BJ (cell line): ENCODE measurements around the gene SDF4. TPM values are rescaled to one million over a fixed set of nuclear protein-coding genes. Genes with fewer than 3 reads are reported as not detected.

ENCODE experiments used
- CTCF ChIA-PET: fragments of 350-600 bp; formaldehyde crosslinking; extraction: SDS; loops from one replicate; lab custom pipeline; 2021; ENCODE audit warnings: antibody characterized with exemption, inconsistent platforms; lab: Yijun Ruan, JAX
- POLR2A ChIA-PET: fragments of 300-600 bp; sonication (Branson Sonifier 250); formaldehyde crosslinking; extraction: SDS; loops from one replicate; lab custom pipeline; 2021; ENCODE audit warnings: antibody characterized with exemption; lab: Charles Lee
- DNase-seq: peaks from one replicate; pipeline ENCODE4 v3.0.0-alpha.2; 2011; ENCODE audit warnings: low read depth
- H3K27me3 ChIP-seq: 2 replicates; pipeline ENCODE4 v1.6.0; 2011; ENCODE audit warnings: low read length; ENCODE audit not compliant: control insufficient read depth, insufficient read depth
- H3K36me3 ChIP-seq: 2 replicates; pipeline ENCODE4 v1.5.1; 2011; ENCODE audit warnings: low read length; ENCODE audit not compliant: control insufficient read depth, insufficient read depth
- H3K4me3 ChIP-seq: 2 replicates; pipeline ENCODE4 v1.5.1; 2011; ENCODE audit warnings: low read depth, mild to moderate bottlenecking, control low read depth, low read length
- polyA plus RNA-seq: library from polyadenylated mRNA; depleted of rRNA; stranded (reverse); fragments of >200 nt; gene quantifications from 2 replicates; pipeline ENCODE4 v1.2.3, GENCODE V29; 2011
- TF ChIP-seq, protein P1 (sequence below): IDR thresholded peaks from 2 replicates; pipeline ENCODE4 v1.5.1; 2011; ENCODE audit warnings: low read depth, mild to moderate bottlenecking, control low read depth, inconsistent platforms, low read length, moderate library complexity; ENCODE audit not compliant: insufficient read depth

SDF4 gene
- polyA plus RNA-seq, 1 experiment = 188 TPM

DNA sequence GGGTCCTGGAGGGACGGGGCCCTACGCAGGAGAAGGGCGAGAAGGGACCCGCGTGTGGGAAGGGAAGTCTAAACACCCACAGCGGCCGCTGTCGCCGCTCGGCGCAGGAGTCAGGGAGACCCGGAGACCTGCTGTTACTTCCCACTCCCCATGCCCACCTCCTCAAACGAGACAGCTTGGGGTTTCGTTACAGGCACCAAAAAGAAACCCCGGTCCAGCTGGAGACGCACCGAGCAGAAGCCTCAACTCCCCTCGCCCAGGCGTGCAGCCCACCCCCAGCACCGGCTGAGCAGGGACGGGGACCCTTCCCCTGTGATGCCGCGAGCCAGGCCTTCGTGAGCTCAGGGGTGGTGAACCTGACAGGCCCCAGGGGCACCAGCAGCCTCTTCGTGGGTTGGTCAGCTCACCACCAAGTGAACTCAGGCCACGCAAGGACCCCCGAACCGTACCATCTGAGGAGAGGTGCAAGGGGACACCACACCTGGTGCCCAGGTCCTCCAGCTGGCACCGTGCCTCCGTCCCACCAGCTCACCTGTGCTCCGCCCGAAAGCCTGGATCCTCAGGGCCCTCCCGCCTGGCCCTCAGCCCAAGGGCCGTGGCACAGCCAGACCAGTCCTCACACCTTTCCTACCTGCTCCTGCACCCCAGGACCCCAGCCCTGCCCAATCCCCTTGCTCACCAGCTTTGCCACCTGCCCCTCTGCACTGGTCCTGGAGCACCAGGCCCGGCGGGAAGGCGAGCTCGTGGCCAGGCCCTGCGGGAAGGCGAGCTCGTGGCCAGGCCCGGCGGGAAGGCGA, 5.0 kb downstream of the SDF4 start:
- Histone ChIP-seq H3K27me3 (no peaks in the 10 kb centered on the region), H3K36me3 (peaks cover 47% of the 10 kb centered on the region), H3K4me3 (no peak overlapping the region)
- CTCF ChIA-PET = interaction anchor here (1.0 to 1.6 kb wide), 3 partner anchors 10 to 104 kb away, joined by 3 to 4 read pairs (median 3); no protein-coding TSS in a partner anchor
- POLR2A ChIA-PET = no interaction called here
- DNase-seq = no peak
- TF ChIP-seq, protein P1, sequence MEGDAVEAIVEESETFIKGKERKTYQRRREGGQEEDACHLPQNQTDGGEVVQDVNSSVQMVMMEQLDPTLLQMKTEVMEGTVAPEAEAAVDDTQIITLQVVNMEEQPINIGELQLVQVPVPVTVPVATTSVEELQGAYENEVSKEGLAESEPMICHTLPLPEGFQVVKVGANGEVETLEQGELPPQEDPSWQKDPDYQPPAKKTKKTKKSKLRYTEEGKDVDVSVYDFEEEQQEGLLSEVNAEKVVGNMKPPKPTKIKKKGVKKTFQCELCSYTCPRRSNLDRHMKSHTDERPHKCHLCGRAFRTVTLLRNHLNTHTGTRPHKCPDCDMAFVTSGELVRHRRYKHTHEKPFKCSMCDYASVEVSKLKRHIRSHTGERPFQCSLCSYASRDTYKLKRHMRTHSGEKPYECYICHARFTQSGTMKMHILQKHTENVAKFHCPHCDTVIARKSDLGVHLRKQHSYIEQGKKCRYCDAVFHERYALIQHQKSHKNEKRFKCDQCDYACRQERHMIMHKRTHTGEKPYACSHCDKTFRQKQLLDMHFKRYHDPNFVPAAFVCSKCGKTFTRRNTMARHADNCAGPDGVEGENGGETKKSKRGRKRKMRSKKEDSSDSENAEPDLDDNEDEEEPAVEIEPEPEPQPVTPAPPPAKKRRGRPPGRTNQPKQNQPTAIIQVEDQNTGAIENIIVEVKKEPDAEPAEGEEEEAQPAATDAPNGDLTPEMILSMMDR = no peak

DNA sequence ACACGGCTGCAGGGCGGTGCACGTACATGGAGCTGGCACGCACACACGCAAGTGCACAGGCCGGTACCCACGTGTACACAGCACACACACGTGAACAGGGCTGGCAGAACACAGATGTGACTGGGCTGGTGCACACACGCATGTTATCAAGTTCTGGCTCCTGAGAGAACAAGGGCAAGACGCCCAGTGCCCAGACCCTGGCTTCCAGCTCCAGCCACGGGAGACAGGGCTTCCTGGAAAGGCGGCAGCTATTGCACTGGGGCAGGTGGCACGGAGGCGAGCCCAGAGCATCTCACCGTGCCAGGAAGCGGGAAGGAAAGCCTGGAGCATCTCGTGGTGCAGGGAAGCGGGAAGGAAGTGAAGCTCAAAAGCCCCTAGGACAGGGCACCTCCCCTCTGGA, 5.9 kb downstream of the SDF4 start:
- TF ChIP-seq, protein P1 = no peak
- no peak overlapping the region for H3K4me3 ChIP-seq
- DNase-seq = no peak
- ChIA-PET POLR2A (no interaction called here), CTCF (interaction anchor here (1.0 to 1.6 kb wide), 2 partner anchors 9 to 103 kb away, joined by 3 to 4 read pairs; no protein-coding TSS in a partner anchor)
- H3K27me3 ChIP-seq = no peaks in the 10 kb centered on the region
- peaks cover 49% of the 10 kb centered on the region for H3K36me3 ChIP-seq

DNA sequence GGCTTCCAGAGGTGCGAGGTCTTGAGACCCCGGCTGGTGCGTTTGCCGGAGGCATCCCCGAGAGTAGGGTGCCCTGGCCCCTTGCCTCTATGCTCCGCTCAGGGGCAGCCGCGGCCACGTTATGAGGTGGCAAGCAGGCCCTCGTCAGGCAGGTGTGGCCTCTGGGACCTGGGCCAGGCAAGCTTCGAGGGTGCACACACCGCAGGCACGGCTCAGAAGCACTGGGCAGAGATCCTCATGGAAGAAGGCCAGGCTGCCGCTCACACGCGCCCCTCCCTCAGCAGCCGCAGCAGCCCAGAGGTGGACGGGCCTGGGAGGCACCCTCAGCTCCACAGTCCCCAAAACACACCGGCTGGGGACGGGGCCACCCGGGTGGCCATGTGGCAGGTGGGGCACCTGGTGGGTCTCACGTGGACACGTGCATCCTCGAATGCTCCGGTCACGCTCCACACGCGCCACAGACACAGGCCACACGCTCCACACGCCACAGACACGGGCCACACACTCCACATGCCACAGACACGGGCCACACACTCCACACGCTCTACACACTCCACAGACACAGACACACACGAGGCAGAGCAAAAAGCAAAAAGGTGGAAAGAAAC, 6.5 kb downstream of the SDF4 start:
- ChIA-PET CTCF (interaction anchor here (1.0 to 1.7 kb wide), 2 partner anchors 8 to 103 kb away, joined by 3 to 4 read pairs; no protein-coding TSS in a partner anchor), POLR2A (no interaction called here)
- TF ChIP-seq, protein P1 = no peak
- H3K36me3 ChIP-seq = peaks cover 49% of the 10 kb centered on the region
- no peak overlapping the region for H3K4me3 ChIP-seq
- H3K27me3 ChIP-seq = no peaks in the 10 kb centered on the region
- no peak for DNase-seq

DNA sequence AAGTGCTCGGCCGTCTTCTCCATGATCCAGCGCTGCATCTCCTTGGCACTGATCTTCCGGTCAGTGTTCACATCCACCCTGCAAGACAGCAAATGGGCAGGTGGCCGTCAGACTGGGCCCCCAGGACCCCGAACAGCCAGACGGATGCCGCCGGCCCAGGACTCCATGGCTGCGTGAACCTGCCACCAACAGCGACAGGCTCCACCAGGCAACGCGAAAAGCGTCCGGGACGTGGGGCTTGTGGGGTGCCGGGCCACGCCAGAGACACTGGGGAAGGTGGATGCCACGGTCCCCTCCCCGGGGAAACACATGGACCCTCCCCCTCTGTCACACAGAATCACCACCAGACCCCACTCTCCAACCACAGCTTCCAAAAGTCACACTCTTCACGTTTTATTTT, 7.9 kb downstream of the SDF4 start:
- Histone ChIP-seq H3K36me3 (peaks cover 57% of the 10 kb centered on the region), H3K4me3 (no peak overlapping the region), H3K27me3 (no peaks in the 10 kb centered on the region)
- POLR2A ChIA-PET = no interaction called here
- CTCF ChIA-PET = interaction anchor here (1.7 kb wide), 1 partner anchor 101 kb away, joined by 4 read pairs; no protein-coding TSS in a partner anchor
- no peak for DNase-seq
- TF ChIP-seq, protein P1 = no peak

DNA sequence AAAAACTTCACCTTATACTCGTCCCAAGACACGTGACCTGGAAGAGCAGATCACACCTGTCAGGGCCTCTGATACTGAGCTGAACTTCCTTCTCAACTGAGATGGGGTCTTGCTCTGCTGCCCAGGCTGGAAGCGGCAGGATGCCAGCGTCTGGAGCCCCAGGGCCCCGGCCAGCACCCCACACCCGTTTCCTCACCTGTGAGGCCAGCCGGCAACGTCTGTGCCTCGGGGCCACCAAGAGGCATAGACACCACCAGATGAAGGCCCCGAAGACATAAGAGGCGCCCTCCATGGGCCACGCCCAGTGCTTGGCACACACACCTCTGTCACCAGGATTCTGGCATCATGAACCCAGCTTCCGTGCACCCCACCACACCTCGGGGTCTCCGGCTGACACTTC, 8.5 kb downstream of the SDF4 start:
- TF ChIP-seq, protein P1 = no peak
- no peaks in the 10 kb centered on the region for H3K27me3 ChIP-seq
- H3K36me3 ChIP-seq = peaks cover 54% of the 10 kb centered on the region
- no peak overlapping the region for H3K4me3 ChIP-seq
- POLR2A ChIA-PET = no interaction called here
- CTCF ChIA-PET = no interaction called here
- no peak for DNase-seq
